Activated CD8-positive, alpha-beta memory T cell treated with anti-CD3 and anti-CD28 coated beads, Interleukin-2, amount 50 U/mL, for 48 hours (primary cell): ENCODE data around the gene ZBTB46.

Experiments used
- DNase-seq: peaks from one replicate; pipeline ENCODE4 v3.0.0-alpha.2; 2020

Gene ZBTB46

DNA sequence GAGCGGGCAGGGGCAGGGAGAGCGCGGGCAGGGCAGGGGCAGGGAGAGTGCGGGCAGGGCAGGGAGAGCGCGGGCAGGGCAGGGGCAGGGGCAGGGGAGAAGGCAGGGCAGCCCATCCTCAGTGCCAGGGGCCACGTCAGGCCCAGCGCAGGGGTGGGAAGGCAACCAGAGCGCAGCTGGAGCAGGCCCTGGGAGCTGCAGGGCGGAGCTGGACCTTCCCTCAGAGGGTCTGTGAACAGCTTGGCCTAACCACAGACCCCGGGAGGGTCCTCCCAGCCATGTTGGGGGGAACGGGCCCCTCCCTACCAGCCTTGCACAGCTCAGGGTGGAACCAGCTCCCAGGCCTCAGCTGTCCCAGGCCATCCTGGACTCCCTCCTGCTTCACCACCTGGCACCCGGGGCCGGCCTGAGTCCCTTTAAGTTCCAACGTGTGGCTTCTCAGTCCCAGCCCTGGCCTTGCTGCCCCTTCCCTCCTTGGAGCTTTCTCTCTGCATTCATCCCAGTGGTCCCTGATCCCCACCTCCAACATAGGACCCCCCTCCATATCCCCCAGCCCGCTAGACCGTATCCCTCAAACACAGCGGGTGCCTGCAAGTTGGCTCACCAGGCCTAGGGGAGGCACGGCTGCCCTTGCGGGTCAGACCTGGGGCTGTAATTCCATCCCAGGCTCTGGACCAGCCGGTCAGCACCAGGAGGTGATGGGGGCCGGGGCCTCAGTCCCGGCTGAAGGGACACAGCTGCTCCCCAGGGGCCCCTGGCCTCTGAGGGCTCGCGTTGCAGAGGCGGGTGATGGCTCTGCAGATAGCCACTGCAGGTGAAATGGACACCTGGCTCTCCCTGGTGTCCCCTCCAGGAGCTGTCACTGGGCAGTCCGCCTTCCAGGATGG, 5.6 kb upstream of the ZBTB46 start:
- no peak for DNase-seq

DNA sequence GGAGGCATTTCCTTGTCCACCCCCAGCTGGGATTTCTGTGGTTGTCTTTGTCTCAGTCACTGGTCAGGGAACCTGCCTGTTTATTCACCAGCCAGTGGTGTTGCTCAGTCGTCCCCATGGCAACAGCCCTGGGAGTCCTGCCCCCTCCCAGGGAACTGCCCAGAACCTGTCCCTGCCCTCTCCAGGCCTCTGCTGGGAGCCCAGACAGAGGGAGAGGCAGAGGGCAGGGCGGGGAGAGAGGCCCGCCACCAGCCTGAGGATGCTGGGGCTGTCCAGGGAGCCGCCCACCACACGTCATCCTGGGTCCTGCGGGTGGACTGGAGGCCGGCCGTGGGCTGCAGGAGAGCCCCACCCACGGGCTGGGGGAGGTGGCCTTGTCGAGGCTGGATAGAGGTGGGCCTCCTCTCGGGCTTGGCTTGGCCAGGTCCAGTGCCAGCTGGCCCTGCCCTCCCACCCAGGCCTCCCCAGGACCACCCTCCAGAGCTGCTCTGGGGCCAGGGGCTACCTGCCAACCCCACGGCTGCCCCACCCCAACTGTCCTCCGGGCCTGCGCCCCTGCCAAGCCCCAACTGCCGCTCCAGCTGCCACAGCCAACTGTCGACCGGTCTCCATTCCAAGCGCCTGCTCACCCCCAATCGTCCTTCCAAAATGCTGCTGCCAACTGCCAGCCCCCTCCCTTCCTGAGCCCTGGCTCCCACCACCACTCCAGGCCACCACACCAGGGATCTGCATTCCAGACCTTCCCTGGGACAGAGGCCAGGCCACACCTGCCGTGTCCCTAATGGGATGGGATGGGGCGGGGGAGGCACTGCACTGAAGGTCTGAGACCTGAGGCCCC, 4.2 kb upstream of the ZBTB46 start:
- DNase-seq, result no peak

DNA sequence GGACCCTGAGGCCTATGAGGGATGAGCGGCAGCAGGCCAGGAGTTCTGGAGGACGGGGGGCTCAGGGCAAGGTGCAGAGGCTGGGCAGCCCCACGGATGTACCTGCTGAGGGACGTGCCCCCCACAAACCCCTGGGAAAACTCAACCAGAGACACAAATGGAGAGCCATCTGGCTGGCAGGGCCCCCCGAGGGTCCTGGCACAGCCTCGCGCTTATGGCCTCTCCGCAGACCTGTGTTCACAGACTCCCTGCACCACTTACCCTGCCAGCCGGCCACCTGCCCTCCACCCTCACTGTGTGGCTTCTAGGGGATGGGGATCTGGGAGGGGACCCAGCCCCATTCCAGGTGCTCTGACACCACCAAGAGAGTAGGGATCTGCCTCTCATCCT, 3.4 kb upstream of the ZBTB46 start:
- DNase-seq, result no peak

DNA sequence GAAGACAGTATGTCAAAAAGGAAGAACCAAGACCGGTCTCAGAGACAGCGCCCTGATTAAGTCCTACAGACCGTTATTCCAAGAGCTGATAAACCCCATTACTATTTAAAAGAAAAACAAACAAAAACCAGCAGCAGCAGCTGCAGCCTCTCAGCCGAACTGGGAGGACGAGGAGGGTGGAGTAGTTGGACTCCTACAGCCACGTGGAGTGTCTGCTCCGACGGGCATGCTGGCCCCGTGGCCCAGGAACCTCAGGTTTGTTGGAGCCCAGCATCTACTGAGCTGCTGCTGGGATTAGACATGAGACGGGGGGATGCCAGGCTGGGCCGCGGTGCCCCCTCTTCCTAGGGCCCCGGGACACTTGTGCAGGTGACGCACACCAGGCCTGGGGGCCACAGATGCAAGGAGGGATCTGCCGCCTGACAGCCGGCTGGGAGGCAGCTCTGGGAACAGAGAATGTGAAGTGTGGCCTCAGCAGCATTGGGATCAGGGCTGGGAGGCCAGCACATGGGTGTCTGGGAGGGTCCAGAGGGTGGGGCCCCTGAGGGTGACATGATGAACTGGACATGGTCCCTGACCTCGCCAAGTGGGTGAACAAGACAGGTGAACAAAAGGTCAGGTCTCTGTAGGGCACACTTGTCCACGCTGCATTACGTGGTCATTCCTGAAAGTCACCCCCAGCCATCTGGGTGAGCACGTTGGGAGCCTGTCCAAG, 2.9 kb upstream of the ZBTB46 start:
- DNase-seq, result no peak

DNA sequence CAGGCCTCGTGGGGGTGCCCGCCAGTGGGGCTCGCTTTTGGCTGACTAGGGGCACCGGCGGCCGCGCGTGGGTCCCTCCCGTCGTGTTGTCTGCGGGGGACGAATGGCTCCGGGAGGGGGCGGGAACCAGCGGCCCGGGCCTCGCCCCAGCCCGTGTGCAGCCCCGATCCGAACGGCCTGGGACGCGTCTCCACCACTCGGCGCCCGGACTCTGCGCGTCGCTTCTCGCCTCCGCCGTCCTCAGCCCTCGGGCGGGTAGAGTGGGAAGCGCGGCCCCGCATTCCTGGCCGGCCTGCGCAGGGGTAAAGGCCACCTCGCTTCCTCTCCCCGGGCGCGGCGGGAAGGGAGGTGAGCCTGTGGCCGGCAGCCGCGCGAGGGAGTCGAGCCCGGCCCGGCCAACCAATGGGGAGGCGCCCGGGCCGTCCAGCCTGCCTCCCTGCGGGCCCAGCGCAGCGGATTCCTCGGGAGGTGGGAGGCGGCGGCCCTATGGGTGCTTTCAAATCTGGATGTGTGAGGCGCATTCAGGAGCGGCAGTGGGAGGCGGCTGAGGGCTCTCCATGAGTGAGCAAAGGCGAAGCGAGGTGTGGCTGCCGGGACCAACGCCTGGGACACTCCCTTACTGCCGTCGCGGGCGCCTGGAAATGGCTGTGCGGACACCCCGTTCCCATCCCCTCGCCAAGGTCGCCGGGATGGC, 1.1 kb upstream of the ZBTB46 start:
- no peak for DNase-seq

DNA sequence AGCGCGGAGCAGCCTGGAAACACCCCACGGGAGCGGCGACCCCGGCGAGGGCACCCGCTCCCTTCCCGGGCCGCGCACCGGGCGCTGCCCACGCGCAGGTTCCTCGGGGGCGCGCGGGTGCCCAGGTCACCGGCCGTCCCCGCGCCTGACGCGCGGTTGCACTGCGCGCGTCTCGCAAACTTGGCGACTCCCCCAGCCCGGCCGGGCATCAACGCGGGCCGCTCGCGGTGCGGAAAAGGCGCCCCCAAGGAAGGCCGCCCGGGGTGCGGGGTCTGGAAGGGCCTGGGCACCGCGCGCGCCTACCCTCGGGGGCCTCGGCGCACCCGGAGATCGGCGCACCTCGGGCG, 555 bp upstream of the ZBTB46 start:
- DNase-seq, result no peak

DNA sequence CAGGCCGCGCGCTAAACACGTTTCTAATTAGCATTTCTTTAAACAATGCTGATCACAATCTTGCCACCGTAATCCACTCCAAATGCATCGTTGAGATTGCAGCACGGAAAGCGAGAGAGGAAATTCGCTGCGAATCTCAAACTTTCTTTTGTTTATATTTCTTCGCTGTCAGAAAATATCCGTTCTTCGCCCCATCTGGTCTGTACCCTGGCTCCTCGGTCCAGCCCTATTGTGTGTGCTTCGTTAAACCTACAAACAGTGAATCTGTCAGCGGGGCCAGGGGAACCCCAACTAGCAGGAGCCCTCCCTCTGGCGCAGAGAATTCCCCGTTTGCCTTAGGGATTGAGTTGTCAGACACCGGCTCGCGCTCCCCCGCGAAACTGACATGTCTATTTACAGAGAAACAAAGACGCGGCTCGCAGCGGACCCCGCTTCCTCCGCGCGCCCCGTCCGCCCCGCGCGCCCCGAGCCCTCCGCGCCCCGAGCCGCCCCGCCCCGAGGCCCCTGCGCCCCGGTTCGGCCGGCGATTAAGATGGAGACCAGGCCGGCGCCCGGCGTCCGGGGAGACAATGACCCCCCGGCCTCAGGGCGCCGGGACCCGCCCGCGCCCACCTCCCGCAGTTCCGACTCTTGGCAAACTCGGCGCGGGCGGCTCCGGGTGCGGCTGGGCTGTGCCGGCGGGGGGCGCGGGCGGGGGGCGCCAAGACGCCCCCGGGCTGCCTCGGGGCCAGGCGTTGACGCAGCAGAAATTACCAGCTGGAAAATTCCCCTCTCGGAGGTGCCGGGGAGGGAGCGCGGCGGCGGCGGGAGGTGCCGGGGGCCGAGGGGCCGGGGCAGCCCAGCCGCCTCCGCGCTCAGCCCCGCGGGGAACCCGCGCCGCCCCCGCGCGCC, 874 bp downstream of the ZBTB46 start:
- no peak for DNase-seq

DNA sequence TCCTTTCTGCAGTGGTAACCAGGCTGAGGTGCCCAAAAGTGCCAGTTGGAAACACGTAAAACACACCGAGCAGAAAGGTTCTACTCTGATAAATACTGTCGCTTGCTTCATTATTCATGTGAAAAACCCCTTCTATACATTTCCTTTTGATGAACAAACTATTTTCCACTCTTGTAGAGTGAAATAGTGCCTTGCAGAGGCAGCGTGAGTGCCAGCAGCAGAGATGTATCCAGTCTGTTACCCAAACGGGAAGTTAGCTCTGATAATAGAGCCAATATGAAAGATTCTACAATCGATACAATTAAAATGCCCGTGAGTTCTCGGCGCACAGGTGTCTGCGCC, 1.5 kb downstream of the ZBTB46 start:
- DNase-seq, result no peak

DNA sequence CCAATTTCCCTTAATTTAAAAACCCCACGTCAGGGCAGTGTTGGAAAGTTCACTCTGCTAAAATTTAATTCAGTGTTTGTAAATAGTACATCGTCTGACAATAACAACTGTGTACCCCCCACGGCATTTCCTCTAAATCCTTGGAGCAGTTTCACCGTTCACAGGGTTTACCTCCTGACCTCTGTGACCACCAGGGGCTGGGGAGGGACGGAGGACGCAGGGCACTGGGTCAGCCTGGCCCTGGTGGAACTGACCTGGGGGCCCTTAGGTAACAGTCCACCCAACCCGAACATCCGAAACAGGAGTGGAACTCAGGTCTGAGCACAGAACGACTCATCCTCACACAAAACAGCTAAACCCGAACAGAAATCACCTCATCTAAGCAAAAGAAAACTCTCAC, 2.1 kb downstream of the ZBTB46 start:
- DNase-seq, result no peak

DNA sequence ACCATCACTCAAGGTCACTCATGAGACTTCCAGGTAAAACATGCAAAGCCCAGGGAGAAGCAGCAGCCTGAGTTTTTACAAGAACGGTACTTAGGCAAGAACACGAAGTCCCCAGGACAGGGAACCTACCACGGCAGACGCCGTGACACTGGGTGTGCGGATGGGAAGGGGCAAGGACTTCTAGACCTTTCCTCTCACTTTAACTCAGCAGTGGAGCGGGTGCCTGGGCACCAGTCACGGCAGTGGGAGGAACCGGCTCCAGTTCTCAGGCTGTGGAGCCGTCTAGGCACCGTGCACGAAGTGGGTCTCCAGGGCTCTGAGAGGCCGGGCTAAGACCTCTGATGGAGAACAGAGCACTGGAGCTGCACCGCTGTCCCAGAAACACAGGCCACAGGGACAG, 2.5 kb downstream of the ZBTB46 start:
- DNase-seq, result no peak

DNA sequence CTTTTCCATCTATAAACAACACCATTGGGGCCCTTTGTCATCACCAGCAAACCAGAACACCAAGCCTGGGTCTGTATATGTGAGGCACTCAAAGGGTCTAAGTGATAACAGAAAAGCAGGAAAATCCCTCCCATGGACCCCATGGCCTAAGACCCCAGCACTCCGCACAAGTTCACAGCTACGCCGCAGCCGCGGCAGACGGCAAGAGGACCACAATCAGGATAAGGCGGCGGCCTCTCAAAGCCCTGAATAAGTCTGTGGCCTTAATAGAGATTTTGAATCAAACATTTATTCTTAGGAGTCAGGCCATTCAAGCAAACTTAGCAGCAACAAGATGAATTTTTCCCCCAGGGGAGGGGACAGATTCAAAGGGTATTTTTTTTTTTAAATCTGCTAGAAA, 2.9 kb downstream of the ZBTB46 start:
- no peak for DNase-seq

DNA sequence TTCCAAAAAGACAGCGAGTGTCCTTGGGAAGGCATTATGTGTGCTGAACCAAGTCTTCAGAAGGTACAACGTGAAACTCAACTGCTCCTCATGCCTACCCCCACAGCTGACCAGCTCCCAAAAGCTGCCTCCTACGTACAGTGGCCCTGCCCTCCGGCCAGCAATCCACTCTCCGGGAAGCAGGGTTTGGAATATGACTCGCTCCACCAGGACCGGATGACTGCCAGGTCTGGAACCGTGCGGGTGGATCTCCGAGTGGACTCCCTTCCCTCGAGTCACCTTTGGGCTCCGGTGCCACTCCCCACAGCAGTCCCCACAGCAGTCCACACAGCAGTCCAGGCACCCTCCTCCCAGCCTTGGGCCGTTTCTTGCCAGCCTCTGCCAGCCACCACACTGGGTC, 4.3 kb downstream of the ZBTB46 start:
- DNase-seq, result no peak

DNA sequence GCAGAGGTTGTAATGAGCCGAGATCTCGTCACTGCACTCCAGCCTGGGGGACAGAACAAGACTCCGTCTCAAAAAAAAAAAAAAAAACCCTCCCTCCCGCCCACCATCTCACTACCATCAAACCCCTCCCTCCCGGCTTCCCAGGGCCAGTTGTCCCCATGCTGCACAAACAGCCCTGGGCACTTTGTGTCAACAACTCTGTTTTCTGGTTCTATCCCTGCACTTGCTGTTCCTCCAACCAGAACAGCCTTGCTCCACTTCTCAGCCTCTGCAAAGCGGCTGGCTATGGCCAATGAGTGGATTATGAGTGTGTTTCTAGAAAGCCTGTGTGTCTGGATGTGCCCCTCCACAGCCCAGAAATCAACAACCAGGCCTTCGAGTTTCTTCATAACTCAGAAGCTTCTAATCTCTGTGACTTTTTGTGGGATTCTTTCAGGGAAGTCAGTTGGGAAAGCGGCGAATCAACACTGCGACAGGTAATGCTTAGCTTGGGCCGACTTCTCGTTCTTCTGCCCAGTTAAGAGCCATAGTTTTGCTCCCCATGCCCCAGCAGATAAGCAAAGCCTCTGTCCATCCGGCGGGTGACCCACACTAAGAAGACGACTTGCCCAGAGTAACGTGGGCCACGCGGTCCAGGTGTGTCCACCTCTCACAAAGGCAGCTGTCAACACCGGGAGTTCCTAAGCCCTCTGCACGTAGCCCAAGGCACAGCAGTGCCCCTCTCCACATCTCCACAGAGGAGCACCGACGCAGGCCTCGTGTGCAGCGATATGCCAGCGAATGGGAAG, 5.5 kb downstream of the ZBTB46 start:
- no peak for DNase-seq

DNA sequence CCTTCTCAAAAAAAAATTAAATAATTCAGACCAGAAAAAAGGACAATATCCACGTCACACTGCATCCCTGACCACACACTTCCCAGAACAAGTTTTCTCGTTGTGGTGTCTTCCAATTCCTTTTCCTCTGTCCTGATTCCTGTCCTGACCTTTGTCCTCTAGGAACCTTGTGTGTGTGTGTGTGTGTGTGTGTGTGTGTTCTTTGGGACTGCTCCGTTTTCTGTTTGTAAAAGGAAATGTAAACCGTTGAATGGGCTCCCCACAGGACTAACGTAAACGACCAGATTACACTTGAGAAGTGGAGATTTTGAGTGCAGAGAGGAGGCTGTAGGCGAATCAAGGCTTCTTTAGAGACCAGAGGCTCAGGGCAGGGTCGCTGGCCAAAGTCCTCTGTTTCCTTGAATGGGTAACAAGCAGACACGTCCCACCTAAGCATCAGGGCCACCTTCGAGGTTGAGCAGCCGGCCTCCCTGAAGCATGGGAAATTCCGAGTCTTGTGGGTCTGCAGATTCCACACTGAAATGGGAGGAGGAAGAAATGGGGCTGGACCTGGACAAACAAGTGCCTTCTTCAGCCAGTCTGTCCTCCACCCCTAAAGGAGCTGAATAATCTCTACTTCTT, 7.3 kb downstream of the ZBTB46 start:
- DNase-seq, result no peak

DNA sequence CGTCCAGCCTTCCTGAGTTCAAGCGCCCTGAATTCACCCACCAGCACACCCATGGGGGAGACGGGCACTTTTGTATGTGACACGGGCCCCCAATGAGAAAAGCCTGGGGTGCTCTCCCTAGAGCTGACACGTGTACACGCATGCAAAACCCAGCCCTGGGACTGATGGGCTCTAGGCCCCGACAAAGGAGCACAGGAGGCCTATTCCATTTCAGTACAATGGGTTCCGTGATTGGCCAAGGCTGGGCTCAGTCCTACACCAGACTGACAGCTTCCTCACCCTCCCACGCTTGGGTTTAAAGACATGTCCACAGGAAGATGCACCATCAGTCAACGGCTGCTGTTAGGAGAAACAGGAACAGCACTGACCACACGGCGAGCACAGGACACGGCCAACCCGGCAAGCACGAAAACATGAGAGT, 8.8 kb downstream of the ZBTB46 start:
- no peak for DNase-seq

DNA sequence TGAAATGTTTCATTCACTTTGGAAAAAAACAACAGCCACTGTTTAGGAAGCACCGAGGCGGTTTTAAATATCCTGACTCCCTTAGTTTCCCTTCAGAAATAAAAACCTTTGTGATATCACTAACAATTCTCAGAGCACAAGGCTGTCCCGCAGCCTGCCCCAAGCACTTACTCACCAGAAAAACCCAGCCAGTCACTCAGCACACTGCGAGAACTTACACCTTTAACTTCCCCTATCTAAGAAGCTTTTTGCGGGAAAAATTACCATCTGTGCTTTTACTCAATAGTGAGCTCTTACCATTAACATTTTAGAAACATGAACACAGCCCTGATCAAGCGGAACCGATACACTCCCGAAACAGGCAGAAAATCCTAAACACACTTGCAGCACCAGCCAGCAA, 9.3 kb downstream of the ZBTB46 start:
- DNase-seq, result no peak

DNA sequence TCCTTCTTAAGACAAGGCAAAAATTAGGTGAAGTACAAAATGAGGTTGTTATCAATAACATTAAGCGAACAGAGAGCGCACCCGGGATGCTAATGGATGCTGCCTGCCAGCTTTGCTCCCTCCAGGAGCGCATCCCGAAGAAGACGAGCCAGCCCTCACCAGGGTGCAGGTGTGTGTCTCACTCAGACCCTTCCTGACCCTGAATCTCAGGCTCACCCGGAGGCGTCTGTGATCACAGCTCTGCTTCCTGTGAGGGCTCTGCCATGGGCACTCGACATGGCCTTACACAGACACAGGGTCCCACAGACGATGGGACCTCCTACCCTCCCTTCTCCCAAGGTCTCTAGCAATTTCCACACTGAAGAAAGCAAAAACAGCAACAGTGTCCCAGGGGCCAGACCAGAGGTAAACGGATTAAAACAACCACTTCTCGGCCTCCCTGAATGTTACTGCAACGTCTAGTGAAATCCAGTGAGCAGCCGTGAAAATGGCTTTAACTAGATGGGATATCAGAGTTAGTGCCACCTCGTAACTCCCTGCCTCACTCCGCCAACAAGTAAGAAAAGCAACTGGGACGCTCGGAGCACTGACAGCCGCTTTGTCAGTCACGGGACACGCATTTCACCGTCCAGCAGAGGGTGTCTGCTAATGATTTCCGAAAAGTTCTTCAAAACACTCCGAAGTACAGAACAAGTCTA, 11.7 kb downstream of the ZBTB46 start:
- DNase-seq, result no peak

DNA sequence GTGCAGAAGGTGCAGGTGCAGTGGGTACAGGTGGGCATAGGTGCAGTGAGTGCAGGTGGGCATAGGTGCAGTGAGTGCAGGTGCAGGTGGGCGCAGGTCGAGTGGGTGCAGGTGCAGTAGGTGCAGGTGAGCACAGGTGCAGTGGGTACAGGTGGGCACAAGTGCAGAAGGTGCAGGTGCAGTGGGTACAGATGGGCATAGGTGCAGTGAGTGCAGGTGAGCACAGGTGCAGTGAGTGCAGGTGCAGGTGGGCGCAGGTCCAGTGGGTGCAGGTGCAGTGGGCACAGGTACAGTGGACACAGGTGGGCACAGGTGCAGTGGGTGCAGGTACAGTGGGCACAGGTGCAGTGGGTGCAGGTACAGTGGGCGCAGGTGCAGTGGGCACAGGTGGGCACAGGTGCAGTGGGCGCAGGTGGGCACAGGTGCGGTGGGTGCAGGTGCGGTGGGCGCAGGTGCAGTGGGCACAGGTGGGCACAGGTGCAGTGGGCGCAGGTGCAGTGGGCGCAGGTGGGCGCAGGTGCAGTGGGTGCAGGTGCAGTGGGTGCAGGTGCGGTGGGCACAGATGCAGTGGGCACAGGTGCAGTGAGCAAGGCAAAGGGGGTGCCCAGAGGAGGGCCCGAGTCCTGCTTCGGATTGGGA, 15.3 kb downstream of the ZBTB46 start:
- DNase-seq, result no peak

DNA sequence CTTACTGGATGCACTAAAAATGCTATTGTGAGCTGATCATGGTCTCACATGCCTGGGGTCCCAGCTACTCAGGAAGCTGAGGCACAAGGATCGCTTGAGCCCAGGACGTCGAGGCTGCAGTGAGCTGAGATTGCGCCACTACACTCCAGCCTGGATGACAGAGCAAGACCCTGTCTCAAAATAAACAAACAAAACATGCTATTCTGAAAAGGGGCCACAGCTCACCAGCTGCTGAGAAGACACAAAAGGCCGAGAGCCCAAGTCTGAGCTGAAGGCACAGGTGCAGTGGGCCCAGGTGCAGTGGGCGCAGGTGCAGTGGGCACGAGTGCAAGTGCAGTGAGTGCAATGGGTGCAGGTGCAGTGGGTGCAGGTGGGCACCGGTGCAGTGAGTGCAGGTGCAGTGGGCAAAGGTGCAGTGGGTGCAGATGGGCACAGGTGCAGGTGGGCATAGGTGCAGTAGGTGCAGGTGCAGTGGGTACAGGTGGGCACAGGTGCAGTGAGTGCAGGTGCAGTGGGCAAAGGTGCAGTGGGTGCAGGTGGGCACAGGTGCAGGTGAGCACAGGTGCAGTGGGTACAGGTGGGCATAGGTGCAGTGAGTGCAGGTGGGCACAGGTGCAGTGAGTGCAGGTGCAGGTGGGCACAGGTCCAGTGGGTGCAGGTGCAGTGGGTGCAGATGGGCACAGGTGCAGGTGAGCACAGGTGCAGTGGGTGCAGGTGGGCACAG, 16.0 kb downstream of the ZBTB46 start:
- no peak for DNase-seq
